Ishikawa (cell line): Measurements from ENCODE around the gene KRT23.

ENCODE experiments used
- CEBPB ChIP-seq: IDR thresholded peaks from 2 replicates; pipeline ENCODE4 v1.6.1; 2012
- CREB1 ChIP-seq: IDR thresholded peaks from 2 replicates; pipeline ENCODE4 v1.6.1; 2012; ENCODE audit warnings: low read depth
- EGR1 ChIP-seq: IDR thresholded peaks from 2 replicates; pipeline ENCODE4 v1.6.1; 2012
- EP300 ChIP-seq: IDR thresholded peaks from 2 replicates; pipeline ENCODE4 v1.6.1; 2012; ENCODE audit warnings: borderline replicate concordance
- FOXM1 ChIP-seq: IDR thresholded peaks from 2 replicates; pipeline ENCODE4 v1.6.1; 2012; ENCODE audit warnings: low read depth, borderline replicate concordance
- MAX ChIP-seq: IDR thresholded peaks from 2 replicates; pipeline ENCODE4 v1.6.1; 2012
- NFIC ChIP-seq: IDR thresholded peaks from 2 replicates; pipeline ENCODE4 v1.6.1; 2012
- RAD21 ChIP-seq: IDR thresholded peaks from 2 replicates; pipeline ENCODE4 v1.6.1; 2012; ENCODE audit warnings: low read depth
- REST ChIP-seq: IDR thresholded peaks from 2 replicates; pipeline ENCODE4 v1.6.1; 2012; ENCODE audit warnings: low read depth, mild to moderate bottlenecking
- TAF1 ChIP-seq: IDR thresholded peaks from 2 replicates; pipeline ENCODE4 v1.6.1; 2012; ENCODE audit warnings: low read depth, mild to moderate bottlenecking
- TCF12 ChIP-seq: IDR thresholded peaks from 2 replicates; pipeline ENCODE4 v1.6.1; 2012; ENCODE audit warnings: low read depth
- TEAD4 ChIP-seq: IDR thresholded peaks from 2 replicates; pipeline ENCODE4 v1.6.1; 2012
- USF1 ChIP-seq: IDR thresholded peaks from 2 replicates; pipeline ENCODE4 v1.6.1; 2012
- YY1 ChIP-seq: IDR thresholded peaks from 2 replicates; pipeline ENCODE4 v1.6.1; 2012; ENCODE audit warnings: low read depth
- ZBTB7A ChIP-seq: IDR thresholded peaks from 2 replicates; pipeline ENCODE4 v1.6.1; 2012; ENCODE audit warnings: low read depth

Gene KRT23

GRCh38 chr17:40896916-40897455, 40.5 kb downstream of the KRT23 start:
- TF ChIP-seq YY1 (no peak), TAF1 (no peak), EP300 (no peak), NFIC (no peak), CREB1 (no peak), EGR1 (no peak), REST (no peak), TCF12 (no peak), ZBTB7A (no peak), MAX (no peak), RAD21 (no peak), FOXM1 (no peak), CEBPB (no peak), TEAD4 (no peak)

GRCh38 chr17:40895106-40895730, 42.2 kb downstream of the KRT23 start:
- TF ChIP-seq EGR1 (no peak), CREB1 (no peak), TAF1 (no peak), FOXM1 (no peak), CEBPB (no peak), TCF12 (no peak), RAD21 (no peak), REST (no peak), NFIC (no peak), TEAD4 (no peak), EP300 (no peak), ZBTB7A (no peak)

- no peak for TF ChIP-seq RAD21
These were observed 49.2 kb downstream of the KRT23 start for GRCh38 chr17:40888196-40888720.

- TF ChIP-seq EGR1 (no peak), NFIC (no peak), USF1 (no peak), TAF1 (no peak), EP300 (no peak), TEAD4 (no peak), YY1 (no peak)
These were observed 51.4 kb downstream of the KRT23 start for GRCh38 chr17:40886090-40886489.

GRCh38 chr17:40884708-40885512, 52.5 kb downstream of the KRT23 start, which contains the start of gene KRT20:
TSS of gene KRT20 (minus strand) at chr17:40885242. CDS start at chr17:40885185, 57 bp downstream.
- TF ChIP-seq TAF1 (no peak), CREB1 (no peak), REST (no peak), FOXM1 (no peak), EP300 (no peak), CEBPB (no peak), MAX (no peak), YY1 (no peak), TCF12 (no peak), ZBTB7A (no peak), EGR1 (no peak), TEAD4 (no peak), USF1 (no peak)
